ENCODE results near the gene PRKAA1.

PRKAA1 gene

DNA sequence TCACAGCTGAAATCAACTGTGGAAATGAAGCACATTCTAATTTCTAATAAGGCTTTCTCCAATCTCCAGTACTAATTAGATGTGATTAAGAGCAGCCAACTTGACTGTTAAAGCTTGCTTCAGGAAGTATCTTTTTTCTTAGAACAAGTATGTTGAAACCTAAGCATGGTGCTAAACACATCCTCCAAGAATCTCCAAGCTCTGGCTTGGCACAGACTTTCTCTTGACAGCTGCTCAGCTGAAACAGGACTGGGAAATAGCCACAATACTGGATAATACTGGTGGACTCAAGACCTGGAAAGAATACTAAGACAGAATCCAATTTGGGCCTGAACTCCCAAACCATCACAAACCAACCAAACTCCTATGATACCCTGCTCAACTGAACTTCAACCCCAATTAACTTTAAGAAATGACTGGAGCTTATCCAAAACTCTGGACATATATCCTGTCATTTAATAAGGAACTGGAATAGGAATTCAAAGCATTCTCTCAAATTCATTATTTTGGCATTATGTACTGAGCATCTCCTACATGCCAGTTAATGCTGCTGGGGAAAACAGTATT lies 16.2 kb downstream of the PRKAA1 start:
- DNase-seq (ENCODE audit: low read depth, low spot score), result no peak

DNA sequence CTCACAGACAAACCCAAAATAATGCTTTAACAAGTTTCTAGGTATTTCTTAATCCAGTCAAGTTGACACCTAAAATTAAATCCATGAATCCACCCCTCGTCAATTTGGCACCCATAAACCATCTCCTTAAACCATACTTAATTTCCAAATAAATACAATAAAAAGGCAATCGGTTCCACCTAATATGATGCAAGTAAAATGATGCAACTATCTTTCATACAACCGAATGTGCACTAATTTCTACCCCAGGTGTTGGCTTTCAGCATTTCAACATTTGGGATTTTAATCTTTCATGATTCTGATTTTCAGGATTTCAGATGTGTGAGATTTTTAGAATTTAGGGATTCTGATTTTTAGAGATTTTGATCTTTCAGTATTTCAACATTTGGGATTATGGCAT lies 17.3 kb downstream of the PRKAA1 start:
- no peak for DNase-seq (ENCODE audit: low read depth, low spot score)

DNA sequence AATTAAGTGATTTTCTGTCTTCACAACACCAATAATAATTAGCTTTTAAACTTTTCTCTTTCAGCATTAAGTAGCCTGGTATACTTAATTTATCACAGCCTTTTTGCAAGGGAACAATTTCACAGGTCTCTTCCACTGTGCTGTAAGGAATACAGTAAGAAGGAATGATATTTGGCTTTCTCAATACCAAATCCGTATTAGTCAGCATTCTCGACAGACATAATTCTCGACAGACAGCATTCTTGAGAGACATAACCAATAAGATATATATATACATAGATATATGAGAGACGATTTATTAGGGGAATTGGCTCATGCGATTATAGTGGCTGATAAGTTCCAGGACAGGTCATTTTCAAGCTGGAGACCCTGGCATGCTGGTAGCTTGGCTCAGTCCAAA lies 18.0 kb downstream of the PRKAA1 start:
- no peak for DNase-seq (ENCODE audit: low read depth, low spot score)

DNA sequence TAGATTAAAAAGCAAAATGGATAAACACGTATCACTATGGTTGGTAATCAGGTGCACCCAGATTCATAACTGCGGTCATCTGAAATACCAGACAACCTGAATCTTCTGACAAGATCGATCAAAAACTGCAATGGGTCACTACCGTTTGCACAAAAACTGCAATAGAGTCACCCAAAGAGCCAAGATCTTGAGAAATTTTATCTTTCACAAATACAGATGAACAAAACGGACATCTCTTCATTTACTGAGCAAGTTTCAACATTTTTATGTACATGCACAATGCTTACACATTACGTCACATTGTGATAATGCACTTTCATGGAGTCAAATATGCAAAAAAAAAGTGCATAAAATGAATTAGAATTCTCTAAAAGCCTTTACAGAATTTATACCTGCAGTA lies 18.6 kb downstream of the PRKAA1 start:
- DNase-seq (ENCODE audit: low read depth, low spot score), result no peak

DNA sequence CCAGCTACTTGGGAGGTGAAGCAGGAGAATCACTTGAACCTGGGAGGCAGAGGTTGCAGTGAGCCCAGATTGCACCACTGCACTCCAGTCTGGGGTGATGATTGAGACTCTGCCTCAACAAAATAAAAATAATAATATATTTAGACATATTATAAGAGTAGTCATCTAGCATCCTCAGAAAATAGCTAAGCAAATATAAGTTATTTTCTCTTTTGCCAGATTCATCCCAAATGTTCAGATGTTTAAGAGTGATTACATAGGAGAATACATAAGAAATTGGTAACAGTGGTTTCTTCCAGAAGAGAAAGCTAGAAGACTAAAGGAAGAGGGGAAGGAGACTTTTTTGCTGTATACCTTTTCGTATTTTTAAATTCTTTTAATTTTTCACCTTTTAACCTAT lies 20.0 kb downstream of the PRKAA1 start:
- DNase-seq (ENCODE audit: low read depth, low spot score), result no peak

DNA sequence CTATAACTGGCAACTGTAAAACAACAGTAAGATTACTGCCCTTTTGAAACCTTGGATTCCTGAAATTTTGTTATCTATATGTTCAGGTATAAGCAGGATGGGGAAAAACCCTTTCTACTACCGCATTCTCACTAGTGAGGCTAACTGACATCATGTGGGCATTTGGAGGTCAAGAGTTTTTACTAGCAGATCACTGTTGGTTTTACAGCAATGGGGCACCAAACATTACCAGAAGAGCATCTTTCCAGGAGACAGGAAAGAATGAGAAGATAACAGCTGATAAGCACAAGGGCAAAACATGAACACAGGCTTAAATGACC lies 21.6 kb downstream of the PRKAA1 start:
- no peak for DNase-seq (ENCODE audit: low read depth, low spot score)

DNA sequence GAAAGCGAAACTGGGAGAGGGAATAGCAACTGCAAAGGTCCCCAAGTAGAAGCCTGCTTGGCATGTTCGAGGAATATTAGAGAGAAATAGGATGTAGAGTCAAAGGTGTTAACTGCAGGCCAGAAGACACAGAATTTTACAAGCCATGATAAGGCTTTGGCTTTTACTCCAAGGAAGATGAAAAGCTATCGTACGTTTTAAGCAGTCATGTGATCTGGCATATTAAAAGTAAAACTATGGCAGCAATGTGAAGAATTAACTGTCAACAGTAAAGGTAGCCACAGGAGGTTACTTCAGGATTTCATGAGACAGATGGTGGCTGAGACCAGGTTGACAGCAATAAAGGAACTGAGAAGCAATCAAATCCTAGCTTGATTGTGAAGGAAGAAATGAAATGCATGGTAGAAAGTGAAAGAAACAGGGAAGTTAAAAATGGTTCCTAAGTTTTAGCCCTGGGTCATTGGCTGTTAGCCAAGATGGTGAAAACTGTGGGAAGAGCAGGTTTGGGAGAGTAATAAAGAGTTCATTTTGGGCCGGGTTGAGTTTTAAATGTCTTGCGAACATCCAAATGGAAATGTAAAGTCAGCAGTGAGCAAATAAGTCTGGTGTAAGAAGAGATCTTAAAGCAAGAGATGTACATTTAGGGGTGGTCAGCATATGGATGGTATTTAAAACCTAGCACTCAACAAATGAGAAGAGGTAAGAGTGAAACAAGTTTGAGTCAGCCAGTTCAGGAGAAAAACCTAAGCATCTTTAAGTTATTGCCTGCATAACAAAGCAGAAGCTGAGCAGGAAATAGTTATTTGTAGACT lies 22.1 kb downstream of the PRKAA1 start:
- DNase-seq (ENCODE audit: low read depth, low spot score), result no peak

DNA sequence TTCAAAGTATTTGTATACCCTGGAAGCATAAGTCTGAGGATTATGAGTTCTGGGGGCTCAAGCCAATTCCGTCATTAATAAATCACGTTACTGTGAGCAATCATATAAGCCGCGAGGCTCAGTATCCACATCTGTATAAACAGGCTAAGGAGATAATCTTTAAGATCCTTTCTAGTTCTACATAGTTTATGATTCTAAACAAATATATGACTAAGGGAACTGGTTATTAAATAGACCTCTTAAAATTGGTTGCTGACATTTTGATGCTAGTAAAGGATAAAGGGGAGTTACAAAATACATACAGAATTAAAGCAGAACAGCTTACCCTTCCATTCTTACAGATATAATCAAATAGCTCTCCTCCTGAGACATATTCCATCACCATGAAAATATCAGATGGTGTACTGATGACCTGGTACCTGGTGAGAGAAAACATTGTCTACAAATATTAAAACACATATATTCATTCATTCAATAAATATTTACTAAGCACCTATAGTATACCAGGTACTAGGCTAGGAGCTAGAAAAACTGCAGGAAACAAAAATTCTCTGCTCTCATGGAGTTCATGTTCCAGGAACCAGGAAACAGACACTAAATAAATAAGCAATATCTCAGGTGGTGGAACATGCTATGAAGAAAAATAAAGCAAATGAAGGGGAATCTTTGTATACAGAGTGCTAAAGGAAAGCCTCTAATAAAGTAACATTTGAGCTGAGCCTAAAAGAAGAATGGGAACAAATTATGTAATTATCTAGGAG lies 22.9 kb downstream of the PRKAA1 start:
- DNase-seq (ENCODE audit: low read depth, low spot score), result no peak

DNA sequence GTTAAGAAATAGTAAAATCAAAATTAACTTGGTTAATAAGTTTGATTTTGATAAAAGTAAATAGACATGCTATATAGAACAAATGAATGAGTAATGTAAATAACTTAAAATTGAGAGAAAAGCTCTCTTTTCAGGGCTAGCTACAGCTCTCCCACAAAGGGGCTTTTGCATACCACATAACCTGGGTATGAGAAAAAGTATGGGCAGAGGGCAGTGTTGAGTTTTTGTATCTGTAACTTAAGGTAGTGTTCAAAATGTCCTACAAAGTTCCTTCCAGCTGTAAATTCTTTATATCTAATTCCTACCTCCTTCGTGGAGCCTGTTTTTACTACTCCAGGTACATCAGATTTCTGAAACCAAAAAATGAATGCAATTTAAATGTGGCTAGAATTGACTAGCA lies 23.6 kb downstream of the PRKAA1 start:
- DNase-seq (ENCODE audit: low read depth, low spot score), result no peak

DNA sequence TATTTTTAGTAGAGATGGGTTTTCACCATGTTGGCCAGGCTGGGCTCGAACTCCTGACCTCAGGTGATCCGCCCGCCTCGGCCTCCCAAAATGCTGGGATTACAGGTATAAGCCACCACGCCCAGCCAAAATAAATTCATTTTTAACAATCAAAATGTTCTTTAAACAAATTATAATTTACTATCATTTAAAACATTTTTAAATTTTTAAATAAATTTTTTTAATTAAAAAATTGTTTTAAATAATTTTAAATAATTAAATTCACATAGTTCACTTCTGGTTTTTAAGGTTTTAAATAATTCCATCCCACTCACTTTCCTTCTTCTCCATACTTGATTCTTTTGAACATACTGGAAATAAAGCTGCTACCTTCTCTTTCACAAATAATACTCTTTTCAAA lies 27.4 kb downstream of the PRKAA1 start:
- no peak for DNase-seq (ENCODE audit: low read depth, low spot score)

DNA sequence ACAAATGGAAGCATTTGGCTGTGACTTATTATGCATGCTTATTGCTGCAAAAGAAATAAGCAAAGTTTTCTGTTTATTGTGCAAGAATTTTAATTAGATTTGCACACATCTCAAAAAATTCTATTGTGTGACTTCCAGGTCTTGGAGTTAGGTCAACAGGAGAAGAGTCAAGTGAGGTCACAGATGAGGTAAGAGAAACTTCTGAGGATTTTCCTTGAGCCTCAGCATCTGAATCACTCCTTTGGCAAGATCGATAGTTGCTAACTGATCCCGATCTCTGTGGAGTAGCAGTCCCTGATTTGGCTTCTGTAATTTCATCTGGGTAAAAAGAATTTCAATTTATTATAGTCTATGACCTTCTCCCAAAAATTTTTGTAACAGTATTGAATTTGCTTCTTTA lies 35.5 kb downstream of the PRKAA1 start:
- no peak for DNase-seq (ENCODE audit: low read depth, low spot score)

DNA sequence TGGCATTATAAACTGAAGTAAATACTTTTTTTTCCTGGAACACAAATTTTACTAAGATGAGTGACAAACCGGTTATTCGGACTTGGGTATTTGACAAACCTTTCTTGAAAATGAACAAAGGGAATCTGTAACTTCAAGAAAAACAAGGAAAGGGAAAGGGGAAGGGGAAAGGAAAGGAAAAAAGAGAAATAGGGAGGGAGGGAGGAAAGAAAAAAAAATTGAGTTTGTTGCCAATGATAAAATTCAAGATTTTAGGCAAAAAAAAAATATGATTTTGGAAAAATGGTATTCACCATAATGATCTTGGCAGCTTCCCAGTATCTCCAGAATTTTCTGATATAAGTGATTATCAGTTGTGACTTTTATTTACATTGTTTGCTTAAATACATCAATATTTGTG lies 40.8 kb downstream of the PRKAA1 start:
- DNase-seq (ENCODE audit: low read depth, low spot score), result no peak

DNA sequence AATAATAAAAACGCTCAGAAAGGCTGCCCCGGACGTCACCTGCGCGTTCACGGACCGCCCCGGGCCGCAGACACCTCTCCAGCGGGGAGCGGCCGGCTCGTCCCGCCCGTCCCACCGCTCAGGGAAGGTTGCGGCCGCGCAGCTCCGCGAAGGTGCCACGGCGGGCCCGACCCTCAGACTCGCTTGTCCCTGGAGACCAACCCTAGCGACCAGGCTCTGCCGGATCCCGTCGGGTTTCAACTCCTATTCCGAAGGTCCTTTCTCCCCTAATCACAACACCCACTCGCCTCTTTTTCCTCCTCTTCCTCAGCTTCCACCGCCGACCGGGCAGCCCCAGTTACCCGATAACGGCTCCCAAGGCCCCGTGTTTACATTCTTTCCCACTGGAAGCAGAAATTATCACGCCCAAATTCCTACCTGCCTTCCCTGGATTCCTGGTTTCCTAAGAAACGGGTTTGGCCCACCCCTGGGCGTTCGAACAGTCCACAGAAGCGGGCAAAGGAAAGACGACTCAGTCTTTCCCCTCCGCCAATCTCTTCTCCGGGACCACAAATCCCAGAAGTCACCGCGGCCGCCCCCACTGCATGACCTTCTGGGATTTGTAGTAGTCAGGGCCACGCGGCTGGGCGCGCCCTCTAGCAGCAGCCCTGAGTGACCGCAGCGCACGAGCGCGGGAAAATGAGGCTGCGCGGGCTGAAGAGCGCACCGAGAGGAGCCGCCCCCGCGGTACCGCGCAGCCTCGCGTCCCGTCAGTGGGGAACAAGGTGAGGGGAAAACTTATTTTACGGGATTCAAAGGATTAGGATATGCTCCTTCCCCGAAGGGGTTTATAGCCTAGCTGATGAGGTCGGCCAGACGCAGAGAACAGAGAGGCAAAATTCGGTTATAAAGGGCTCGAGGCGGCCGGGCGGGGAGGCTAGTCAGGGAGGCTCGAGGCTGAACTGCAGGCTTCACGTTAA lies 42.5 kb downstream of the PRKAA1 start, which contains the start of gene TTC33:
TSS of gene TTC33 (minus strand) at position 555 of the 959 bp plus-strand sequence. CDS start 8,943 bp downstream, outside the sequence.
- peak; percentile 70 for DNase-seq (ENCODE audit: low read depth, low spot score)

DNA sequence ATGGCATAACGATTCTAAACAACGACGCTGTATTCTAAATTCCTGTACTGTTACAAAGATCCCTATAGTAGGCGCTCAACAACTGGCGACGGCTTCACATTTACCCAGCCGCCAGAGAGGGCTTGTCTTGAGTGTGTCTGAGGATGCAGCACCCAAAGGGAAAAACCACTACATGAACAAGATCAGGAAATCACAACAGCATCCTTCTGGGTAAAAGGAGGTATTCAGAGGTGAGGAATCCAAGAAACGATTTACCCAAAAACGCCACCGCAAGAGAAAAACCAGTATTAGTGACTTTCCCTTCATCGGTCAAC lies 43.1 kb downstream of the PRKAA1 start:
- DNase-seq (ENCODE audit: low read depth, low spot score), result no peak

DNA sequence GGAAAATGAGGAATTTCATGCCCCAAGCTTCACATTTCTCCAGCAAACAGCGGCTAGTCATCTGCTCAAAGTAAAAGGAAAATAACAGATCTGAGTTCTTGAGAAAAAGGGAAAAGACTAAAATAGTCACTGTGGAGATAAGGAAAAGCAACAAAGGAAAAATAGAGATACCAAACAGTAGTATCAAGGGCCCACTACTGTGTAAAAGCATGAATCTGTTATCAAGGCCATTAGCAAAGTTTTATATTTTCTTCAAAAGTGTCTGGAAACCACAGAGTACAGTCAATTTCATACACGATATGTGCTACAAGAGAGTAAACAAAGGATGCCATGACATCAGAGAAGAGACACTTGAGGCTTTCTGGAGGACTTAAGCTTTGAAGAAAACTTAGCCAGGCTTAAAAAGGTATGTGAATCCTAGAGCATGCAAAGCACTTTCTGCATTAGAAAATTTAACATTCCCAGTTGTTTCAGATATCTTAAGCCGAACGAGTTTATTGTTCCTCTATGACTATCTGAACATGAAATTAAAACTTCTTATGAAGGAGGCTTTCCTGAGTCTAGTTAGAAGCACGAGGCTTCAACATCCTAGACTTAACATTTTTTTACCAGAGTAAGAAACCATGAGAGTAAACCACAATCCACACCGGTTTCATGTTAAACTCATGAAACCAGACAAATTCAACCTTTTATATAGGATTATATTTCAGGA lies 43.6 kb downstream of the PRKAA1 start:
- no peak for DNase-seq (ENCODE audit: low read depth, low spot score)

DNA sequence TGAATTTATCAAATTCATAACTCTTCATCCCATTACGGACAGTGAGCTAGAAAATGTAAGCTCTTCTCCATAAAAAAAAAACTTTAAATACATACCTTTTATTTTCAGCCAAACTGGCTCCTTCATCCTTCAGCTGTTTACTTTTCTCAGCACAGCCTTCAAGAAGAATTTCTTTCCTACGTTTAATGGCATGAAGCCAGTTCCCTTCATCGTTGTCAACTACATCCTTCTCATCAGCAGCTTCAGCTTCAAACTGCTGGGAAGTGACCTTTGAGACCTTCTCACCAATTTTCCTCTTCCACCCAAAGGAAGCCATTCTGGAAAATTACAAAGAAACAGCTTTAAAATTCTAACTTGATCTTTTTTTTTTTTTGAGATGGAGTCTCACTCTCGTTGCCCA lies 51.5 kb downstream of the PRKAA1 start:
- no peak for DNase-seq (ENCODE audit: low read depth, low spot score)

DNA sequence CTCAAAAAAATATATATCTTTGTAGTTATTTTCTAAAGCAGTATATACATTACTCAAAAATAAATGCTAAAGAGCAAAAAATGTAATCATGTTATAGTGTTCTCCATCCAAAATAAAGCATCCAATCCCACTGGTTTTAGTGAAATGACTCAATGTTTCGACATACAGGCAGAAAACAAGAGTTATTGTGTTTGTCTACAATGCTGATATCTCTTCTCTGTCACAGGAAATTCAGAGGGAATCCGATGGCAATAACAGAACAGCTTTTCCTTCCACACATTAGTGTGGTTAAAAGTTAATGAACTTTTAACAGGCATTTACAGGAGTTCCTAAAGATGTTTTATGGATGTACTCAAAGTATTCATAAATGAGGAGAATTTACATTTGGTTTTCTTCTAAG lies 54.4 kb downstream of the PRKAA1 start:
- DNase-seq (ENCODE audit: low read depth, low spot score), result no peak

DNA sequence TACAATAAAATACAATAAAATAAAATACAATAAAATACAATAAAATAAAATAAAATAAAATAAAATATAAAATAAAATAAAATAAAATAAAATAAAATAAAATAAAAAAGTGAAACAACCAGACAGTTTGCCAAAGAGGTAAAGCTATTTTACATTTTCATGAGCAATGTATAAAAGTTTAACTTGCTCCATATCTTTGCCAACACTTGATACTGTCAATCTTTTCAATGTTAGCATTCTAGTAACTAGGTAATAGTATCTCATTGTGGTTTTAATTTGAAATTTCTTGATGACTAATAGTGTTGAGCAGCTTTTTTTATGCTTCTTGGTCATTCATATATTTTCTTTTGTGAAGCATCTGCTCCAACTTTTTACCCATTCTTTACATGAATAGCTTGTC lies 59.7 kb downstream of the PRKAA1 start:
- DNase-seq (ENCODE audit: low read depth, low spot score), result no peak

DNA sequence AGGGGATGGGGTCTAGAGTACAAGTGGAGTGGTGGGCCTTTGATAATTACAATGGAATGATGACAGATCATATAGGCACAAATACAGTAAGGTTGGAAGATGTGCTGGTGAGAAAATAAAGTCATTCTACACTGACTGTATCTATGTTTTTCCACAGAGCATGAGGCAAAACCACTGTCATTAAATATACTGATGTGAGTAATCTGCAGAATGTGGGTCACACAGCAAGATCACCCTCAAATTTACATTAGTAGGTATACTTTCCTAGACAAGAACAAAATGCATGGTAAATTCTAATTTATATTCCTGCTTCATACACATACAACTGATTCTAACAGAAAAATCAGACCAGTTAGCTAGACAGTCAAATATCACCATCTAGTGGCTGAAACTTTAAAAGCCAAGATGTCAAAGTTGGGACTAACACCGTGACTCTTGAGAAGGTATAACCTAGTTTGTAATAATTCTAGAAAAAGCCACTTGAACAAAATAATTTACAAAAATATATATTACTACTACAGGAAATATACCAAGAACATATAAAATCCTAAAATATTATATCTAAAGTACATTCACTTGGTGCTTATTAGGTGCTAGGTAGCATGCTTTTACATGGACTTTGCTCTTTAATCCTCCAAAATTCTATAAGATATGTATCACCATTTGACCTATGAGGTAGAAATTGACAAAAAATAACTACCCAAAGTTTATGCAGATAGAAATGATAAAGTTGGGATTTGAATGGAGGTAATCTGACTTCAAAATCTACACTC lies 61.9 kb downstream of the PRKAA1 start:
- no peak for DNase-seq (ENCODE audit: low read depth, low spot score)

DNA sequence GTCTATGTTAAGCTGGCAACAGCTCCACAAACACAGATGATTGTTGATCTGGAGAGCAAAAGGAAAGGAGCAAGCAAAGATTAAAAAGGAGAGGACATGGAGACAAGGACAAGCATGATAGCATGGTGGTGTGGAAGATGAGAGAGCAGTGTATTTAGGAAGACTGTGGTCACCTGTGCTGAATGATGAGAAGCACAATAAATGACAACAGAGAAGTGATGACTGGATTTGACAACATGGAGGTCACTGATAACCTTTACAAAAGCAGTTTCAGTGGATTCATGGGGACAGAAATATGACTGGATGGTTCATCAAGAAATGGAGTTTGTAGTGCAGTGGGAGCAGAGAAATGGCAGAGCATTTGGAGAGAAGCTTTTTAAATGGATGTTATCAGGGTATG lies 62.6 kb downstream of the PRKAA1 start:
- no peak for DNase-seq (ENCODE audit: low read depth, low spot score)

DNA sequence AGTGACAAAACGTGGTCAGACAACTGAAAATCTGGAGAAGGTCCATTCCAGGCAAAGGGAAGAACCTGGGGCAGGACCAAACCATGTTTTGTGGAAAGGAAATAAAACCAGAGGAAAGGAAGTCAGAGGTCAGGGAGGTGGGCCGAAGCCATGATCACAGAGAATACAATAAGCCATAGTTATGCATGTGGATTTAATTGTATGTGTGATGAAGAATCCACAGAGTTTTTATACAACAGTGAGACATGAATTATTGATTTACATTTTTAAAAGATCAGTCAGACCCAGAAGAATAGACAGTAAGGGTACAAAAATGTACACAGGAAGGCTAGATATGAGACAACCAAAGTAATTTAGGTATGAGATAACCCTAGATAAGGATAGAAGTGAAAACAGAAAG lies 63.2 kb downstream of the PRKAA1 start:
- DNase-seq (ENCODE audit: low read depth, low spot score), result no peak

Measured in brain pericyte (primary cell).